Tibial nerve (tissue), 4 donors: ENCODE data around the gene ZNF593. TPM values are rescaled to one million over a fixed set of nuclear protein-coding genes. Genes with fewer than 3 reads are reported as not detected.

ENCODE experiments used
- DNase-seq, 2 donors: peaks; one replicate each; pipeline ENCODE4 v3.0.0-alpha.2; 2019; ENCODE audit warnings: low spot score in 2 of 2
- H3K27ac ChIP-seq, 4 donors: fragments of 200-600 bp; sonication (generic) in 3 of 4; one replicate each; pipeline ENCODE4 v1.5.1; 2017 to 2019; ENCODE audit warnings: mild to moderate bottlenecking in 1 of 4
- H3K27me3 ChIP-seq, 2 donors: fragments of 200-600 bp; sonication (generic) in 1 of 2; one replicate each; pipeline versions ENCODE4 v1.5.1 to v1.6.0; 2017 to 2019
- H3K36me3 ChIP-seq, 3 donors: fragments of 200-600 bp; sonication (generic); one replicate each; pipeline ENCODE4 v1.5.1; 2018 to 2019
- H3K4me1 ChIP-seq, 4 donors: fragments of 200-600 bp; sonication (generic) in 3 of 4; one replicate each; pipeline ENCODE4 v1.5.1; 2017 to 2019
- H3K4me3 ChIP-seq, 4 donors: fragments of 200-600 bp; sonication (generic) in 3 of 4; one replicate each; pipeline ENCODE4 v1.5.1; 2017 to 2019; ENCODE audit warnings: mild to moderate bottlenecking in 1 of 4, moderate library complexity in 1 of 4
- H3K9me3 ChIP-seq, 4 donors: fragments of 200-600 bp; sonication (generic) in 3 of 4; one replicate each; pipeline ENCODE4 v1.5.1; 2017 to 2019
- CTCF ChIP-seq, 5 experiments: fragments of 200-600 bp in 3 of 5; fragments of 450-650 bp in 2 of 5; sonication (generic) in 3 of 5; IDR thresholded peaks; one replicate each; pipeline ENCODE4 v1.5.1; 2016 to 2019; ENCODE audit warnings: antibody characterized with exemption in 5 of 5, mild to moderate bottlenecking in 3 of 5, moderate library complexity in 2 of 5
- EP300 ChIP-seq, 2 donors: sonication (generic); formaldehyde crosslinking; IDR thresholded peaks; one replicate each; pipeline ENCODE4 v1.6.1; 2017; ENCODE audit warnings: antibody characterized with exemption in 2 of 2, mild to moderate bottlenecking in 1 of 2
- POLR2A ChIP-seq, 2 donors: fragments of 450-650 bp; IDR thresholded peaks; one replicate each; pipeline ENCODE4 v1.6.1; 2017; ENCODE audit warnings: antibody characterized with exemption in 2 of 2, mild to moderate bottlenecking in 2 of 2, moderate library complexity in 2 of 2
- WGBS, 2 donors: methylation state at CpG; one replicate each; pipeline ENCODE4 v1.1.5; 2018; 5-methylcytosine and 5-hydroxymethylcytosine counted together
- total RNA-seq, 4 donors: library from RNA; depleted of rRNA; stranded (reverse); fragments of >200 nt; gene quantifications; one replicate each; pipeline ENCODE4 v1.1.0, GENCODE V29; 2016

The ZNF593 gene
- total RNA-seq, 4 donors from 2014 or later, result 24.9 to 46.5 (median 38.2) TPM

GRCh38 chr1:26218906-26219494, 49.3 kb downstream of the ZNF593 start:
- peaks cover 0 to 23% of the 10 kb centered on the region in 2 donors for H3K27me3 ChIP-seq
- DNase-seq, result no peak
- no peaks in the 10 kb centered on the region for H3K9me3 ChIP-seq
- H3K27ac ChIP-seq, result no peak overlapping the region
- H3K4me3 ChIP-seq, result no peak overlapping the region
- WGBS, 2 donors, result 52 to 56% methylated on average over 11 of the region's 11 CpGs
- H3K36me3 ChIP-seq, result no peaks in the 10 kb centered on the region
- H3K4me1 ChIP-seq, result no peaks in the 10 kb centered on the region
- TF ChIP-seq POLR2A (IDR thresholded peaks at IDR 0.05) (no peak), CTCF (IDR thresholded peaks at IDR 0.05) (no peak), EP300 (IDR thresholded peaks at IDR 0.05) (no peak)

Other genes with a start within 250 kb of the ZNF593 start
- 10 to 100 TPM in 1 of 4 donors, 1 to 10 TPM in 3; 6.3 to 19.2 (median 9.3) TPM for gene PAFAH2, start 171.8 kb upstream of the ZNF593 start, total RNA-seq
- 10 to 100 TPM; 30.6 to 44.3 (median 34.6) TPM for gene EXTL1, start 148.1 kb upstream of the ZNF593 start, total RNA-seq
- gene SLC30A2, start 123.8 kb upstream of the ZNF593 start, total RNA-seq, result not detected
- under 1 TPM in 2 of 4 donors, not detected in 2; 0.21 to 0.98 TPM for gene TRIM63, start 102.3 kb upstream of the ZNF593 start, total RNA-seq
- 1 to 10 TPM; 5.4 to 9.0 (median 7.1) TPM for gene PDIK1L, start 58.1 kb upstream of the ZNF593 start, total RNA-seq
- 10 to 100 TPM; 11.9 to 22.7 (median 14.2) TPM for gene FAM110D, start 10.8 kb upstream of the ZNF593 start, total RNA-seq
- gene C1orf232, start 945 bp upstream of the ZNF593 start, total RNA-seq, result not detected
- gene ZNF593OS, start 1.9 kb downstream of the ZNF593 start, total RNA-seq, result not detected
- 1 to 10 TPM in 3 of 4 donors, not detected in 1; 2.6 to 5.7 (median 4.0) TPM for gene CNKSR1, start 7.6 kb downstream of the ZNF593 start, total RNA-seq
- not detected for gene CATSPER4, start 20.7 kb downstream of the ZNF593 start, total RNA-seq
- 10 to 100 TPM; 14.9 to 23.7 (median 20.0) TPM for gene CEP85, start 64.3 kb downstream of the ZNF593 start, total RNA-seq
- gene SH3BGRL3, start 110.2 kb downstream of the ZNF593 start, total RNA-seq, result 10 to 100 TPM; 49.6 to 97.2 (median 56.0) TPM
- 10 to 100 TPM; 13.8 to 48.3 (median 19.7) TPM for gene UBXN11, start 136.7 kb downstream of the ZNF593 start, total RNA-seq
- gene CD52, start 148.1 kb downstream of the ZNF593 start, total RNA-seq, result 1 to 10 TPM in 1 of 4 donors, not detected in 3; 4.8 TPM
- gene CRYBG2, start 184.2 kb downstream of the ZNF593 start, total RNA-seq, result under 1 TPM in 1 of 4 donors, not detected in 3; under 0.01 TPM
- not detected for gene ZNF683, start 202.8 kb downstream of the ZNF593 start, total RNA-seq
- gene LIN28A, start 240.9 kb downstream of the ZNF593 start, total RNA-seq, result not detected